ENCODE data around the gene CAMK1D. TPM values are rescaled to one million over a fixed set of nuclear protein-coding genes. Genes with fewer than 3 reads are reported as not detected.

The CAMK1D gene
- total RNA-seq, 1 experiment from 2014 or later: 6.3 TPM

- Histone ChIP-seq H3K79me1 (ENCODE audit: insufficient read depth, low read depth, low read length, poor library complexity, severe bottlenecking) (no peaks in the 10 kb centered on the region), H2AFZ (ENCODE audit: low read length) (no peak overlapping the region), H3T11ph (ENCODE audit: low read length) (no peak overlapping the region), H3K56ac (ENCODE audit: insufficient read length, low read depth, low read length) (no peak overlapping the region), H3K27ac (ENCODE audit: insufficient read length, low read depth, low read length) (no peak overlapping the region), H2BK120ac (ENCODE audit: low read depth, low read length, poor library complexity, severe bottlenecking) (no peak overlapping the region), H3K9me3 (ENCODE audit: control insufficient read depth, low read depth, low read length) (no peaks in the 10 kb centered on the region), H4K5ac (ENCODE audit: insufficient read length, low read depth, low read length) (no peak overlapping the region), H3K23me2 (ENCODE audit: insufficient read length, low read depth, low read length, poor library complexity, severe bottlenecking) (no peaks in the 10 kb centered on the region), H4K8ac (replicated peaks; ENCODE audit: insufficient read length, low read depth, low read length) (no peak overlapping the region), H2BK15ac (ENCODE audit: low read depth, low read length) (no peak overlapping the region), H2BK12ac (ENCODE audit: insufficient read length, low read depth, low read length) (no peak overlapping the region), H3K14ac (ENCODE audit: insufficient read depth, low read length) (no peak overlapping the region), H3K27me3 (ENCODE audit: insufficient read depth, low read length) (no peaks in the 10 kb centered on the region), H4K20me1 (ENCODE audit: control insufficient read depth, insufficient read depth, insufficient read length) (no peaks in the 10 kb centered on the region), H3K9ac (ENCODE audit: extremely low read depth, insufficient read length, low read length) (no peak overlapping the region), H3K18ac (ENCODE audit: insufficient read length, low read depth, low read length) (no peak overlapping the region), H2BK20ac (ENCODE audit: low read depth, low read length, poor library complexity, severe bottlenecking) (no peak overlapping the region), H2BK5ac (ENCODE audit: insufficient read length, low read length) (no peak overlapping the region), H3K4me2 (ENCODE audit: insufficient read depth, insufficient read length, low read length) (no peak overlapping the region), H3K23ac (ENCODE audit: insufficient read length, low read depth, low read length) (no peak overlapping the region), H3K4ac (ENCODE audit: low read depth, low read length) (no peak overlapping the region), H2AK5ac (ENCODE audit: insufficient read length, low read length) (no peak overlapping the region), H4K91ac (ENCODE audit: insufficient read length, low read depth, low read length) (no peak overlapping the region), H3K79me2 (ENCODE audit: insufficient read depth, low read length) (no peaks in the 10 kb centered on the region), H3K4me1 (ENCODE audit: insufficient read depth, low read length) (no peaks in the 10 kb centered on the region; the same call in 1 of the 2 replicates)
- no peak for TF ChIP-seq CTCF (conservative IDR thresholded peaks at IDR 0.05)
- Mint-ChIP-seq H3K27me3 (ENCODE audit: low read depth) (no peaks in the 10 kb centered on the region), H3K4me3 (no peak overlapping the region), H3K9me3 (no peaks in the 10 kb centered on the region; a peak in 1 of 5 replicates), H3K4me1 (peaks cover 25 to 29% of the 10 kb centered on the region in 2 experiments), H3K27ac (peak overlapping the region in 1 of 3 experiments; percentile 3; a peak in 1 of 7 replicates), H3K36me3 (ENCODE audit: insufficient read depth in 1 of 3, low read depth in 3 of 3) (no peaks in the 10 kb centered on the region)
- WGBS (ENCODE audit: extremely low coverage, insufficient read length, low lambda C conversion rate): no CpG with 5 or more reads among the region's 7 CpGs
- DNase-seq: no peak
Measured at GRCh38 chr10:12500381-12501303, 151.3 kb downstream of the CAMK1D start.

Measured in H9 (cell line).